Endothelial cell of umbilical vein (primary cell): ENCODE data around the gene JAKMIP3. TPM values are rescaled to one million over a fixed set of nuclear protein-coding genes. Genes with fewer than 3 reads are reported as not detected.

Experiments
- BruUV-seq: library from RNA; stranded (reverse); fragments of 400-500 nt; replicated peaks from 2 replicates; lab custom pipeline; 2021; lab: Mats Ljungman, UMichigan
- CTCF ChIA-PET: fragments of 300-600, 350-600 bp; sonication (Branson Sonifier 250); formaldehyde crosslinking; loops from one replicate; lab custom pipeline; 2021; ENCODE audit warnings: antibody characterized with exemption, inconsistent platforms; lab: Charles Lee
- POLR2A ChIA-PET: fragments of 300-600, 350-600 bp; sonication (Branson Sonifier 250); formaldehyde crosslinking; loops from one replicate; lab custom pipeline; 2021; ENCODE audit warnings: antibody characterized with exemption, inconsistent platforms; lab: Charles Lee
- DNase-seq: peaks from one replicate; pipeline ENCODE4 v3.0.0-alpha.2; 2011; ENCODE audit warnings: low read depth, low spot score
- FAIRE-seq: peaks from 2 replicates; lab custom pipeline; 2011; peaks lifted over from hg19 to GRCh38; lab: Jason Lieb, UNC
- H2AFZ ChIP-seq: 2 replicates; pipeline ENCODE4 v1.6.0; 2012; ENCODE audit warnings: low read depth, low read length, control low read depth, inconsistent platforms
- H3K27ac ChIP-seq: 2 replicates; pipeline ENCODE4 v1.5.1; 2011; ENCODE audit warnings: low read depth, mild to moderate bottlenecking, control low read depth, low read length, moderate library complexity; ENCODE audit not compliant: insufficient read depth
- H3K27me3 ChIP-seq, 2 experiments: 2 replicates each; pipeline versions ENCODE4 v1.6.0 to v1.6.1; 2011; ENCODE audit warnings: low read length in 2 of 2, mixed read lengths in 1 of 2; ENCODE audit not compliant: control insufficient read depth in 2 of 2, insufficient read depth in 2 of 2
- H3K36me3 ChIP-seq, 2 experiments: 2 replicates in 1 of 2; 3 replicates in 1 of 2; pipeline ENCODE4 v1.5.1; 2011; ENCODE audit warnings: low read length in 2 of 2, mild to moderate bottlenecking in 1 of 2, moderate library complexity in 1 of 2; ENCODE audit not compliant: control insufficient read depth in 2 of 2, insufficient read depth in 2 of 2; ENCODE audit errors: extremely low read depth in 1 of 2
- H3K4me1 ChIP-seq: 3 replicates; pipeline ENCODE4 v1.5.1; 2011; ENCODE audit warnings: mild to moderate bottlenecking, low read length; ENCODE audit not compliant: control insufficient read depth, insufficient read depth; ENCODE audit errors: extremely low read depth
- H3K4me2 ChIP-seq: 2 replicates; pipeline ENCODE4 v1.6.1; 2011; ENCODE audit warnings: low read length, control low read depth, mixed read lengths; ENCODE audit not compliant: insufficient read depth
- H3K4me3 ChIP-seq, 3 experiments: fragments of 200-600 bp in 1 of 3; sonication (generic), shearing (Covaris generic) in 1 of 3; replicated peaks in 1 of 3; 2 replicates each; pipeline ENCODE4 v1.5.1; 2011 to 2016; ENCODE audit warnings: control low read depth in 3 of 3, low read length in 3 of 3, mild to moderate bottlenecking in 2 of 3, inconsistent platforms in 1 of 3, low read depth in 1 of 3, moderate library complexity in 1 of 3; ENCODE audit not compliant: insufficient read depth in 1 of 3
- H3K79me2 ChIP-seq: 2 replicates; pipeline ENCODE4 v1.6.0; 2012; ENCODE audit warnings: low read length, inconsistent platforms; ENCODE audit not compliant: control insufficient read depth, insufficient read depth
- H3K9ac ChIP-seq: replicated peaks from 2 replicates; pipeline ENCODE3; 2011; ENCODE audit warnings: low read length, control low read depth; ENCODE audit not compliant: insufficient read depth; ENCODE audit errors: extremely low read depth
- H3K9me1 ChIP-seq: replicated peaks from 3 replicates; pipeline ENCODE4 v1.6.0; 2011; ENCODE audit warnings: mild to moderate bottlenecking, low read length; ENCODE audit not compliant: control insufficient read depth, insufficient read depth; ENCODE audit errors: extremely low read depth
- H3K9me3 ChIP-seq: replicated peaks from 2 replicates; pipeline ENCODE4 v1.5.1; 2012; ENCODE audit warnings: low read length, inconsistent platforms; ENCODE audit not compliant: control insufficient read depth, insufficient read depth
- H4K20me1 ChIP-seq: replicated peaks from 2 replicates; pipeline ENCODE3; 2011; ENCODE audit warnings: mild to moderate bottlenecking, low read length; ENCODE audit not compliant: control insufficient read depth, insufficient read depth; ENCODE audit errors: extremely low read depth
- EZH2 ChIP-seq: IDR thresholded peaks from 2 replicates; pipeline ENCODE4 v1.6.1; 2012; ENCODE audit warnings: borderline replicate concordance, low read depth, mild to moderate bottlenecking, moderate library complexity, low read length, inconsistent platforms; ENCODE audit not compliant: severe bottlenecking
- FOS ChIP-seq: IDR thresholded peaks from 2 replicates; pipeline ENCODE4 v1.6.1; 2011; ENCODE audit warnings: mild to moderate bottlenecking, low read length, moderate library complexity, borderline replicate concordance; ENCODE audit not compliant: insufficient read depth
- GATA2 ChIP-seq: IDR thresholded peaks from 2 replicates; pipeline ENCODE4 v1.7.0; 2011; ENCODE audit warnings: low read depth, mild to moderate bottlenecking, moderate library complexity, mixed read lengths, low read length; ENCODE audit not compliant: insufficient read length, insufficient read depth
- JUN ChIP-seq: IDR thresholded peaks from 2 replicates; pipeline ENCODE4 v1.6.1; 2011; ENCODE audit warnings: borderline replicate concordance, low read depth; ENCODE audit not compliant: insufficient read length, insufficient read depth
- MAX ChIP-seq: IDR thresholded peaks from 2 replicates; pipeline ENCODE4 v1.6.1; 2011; ENCODE audit not compliant: insufficient read depth, insufficient read length
- MYC ChIP-seq: IDR thresholded peaks from one replicate; pipeline ENCODE4 v1.6.1; 2011; ENCODE audit warnings: mild to moderate bottlenecking, low read depth, low read length
- POLR2A ChIP-seq: IDR thresholded peaks from 2 replicates; pipeline ENCODE4 v1.6.1; 2012; ENCODE audit warnings: low read depth, mild to moderate bottlenecking, control low read depth, low read length
- POLR2AphosphoS5 ChIP-seq: IDR thresholded peaks from 2 replicates; pipeline ENCODE4 v1.6.1; 2012; ENCODE audit warnings: low read depth, mild to moderate bottlenecking, control low read depth, low read length, moderate library complexity; ENCODE audit not compliant: insufficient read depth
- dilution Hi-C: fragments of 300-500 bp; cut with MboI; formaldehyde crosslinking; loops from one replicate; pipeline ENCODE4 v1.15.0; 2019; ENCODE audit warnings: low sequenced_read_pairs; ENCODE audit not compliant: extremely low pct_ligation_motif_present
- intact Hi-C: fragments of 100-400 bp; cut with micrococcal nuclease; formaldehyde crosslinking; loops from one replicate; pipeline ENCODE4 v1.10.0; 2022
- polyA plus RNA-seq, 4 experiments: library from polyadenylated mRNA; depleted of rRNA in 3 of 4; stranded (reverse) in 3 of 4; unstranded in 1 of 4; fragments of >200 nt; gene quantifications; 2 replicates each; pipeline versions ENCODE4 v1.2.1 to v1.2.3, GENCODE V29; 2011 to 2012; ENCODE audit warnings: missing spikeins in 1 of 4
- total RNA-seq: library from RNA; stranded (reverse); gene quantifications from 2 replicates; pipeline ENCODE4 v1.2.3, GENCODE V29; 2021
- TF ChIP-seq, protein P1 (sequence below), 2 donors: IDR thresholded peaks; 1 replicate in 1 of 2; 2 replicates in 1 of 2; pipeline ENCODE4 v1.5.1; 2011; ENCODE audit warnings: low read length in 2 of 2, mild to moderate bottlenecking in 2 of 2, moderate library complexity in 2 of 2, control low read depth in 1 of 2, inconsistent platforms in 1 of 2, low read depth in 1 of 2; ENCODE audit not compliant: insufficient read depth in 1 of 2; ENCODE audit errors: extremely low read depth in 1 of 2

Gene JAKMIP3
- total and polyA plus RNA-seq, 2 donors (not counting 3 experiments of a cell fraction or from before 2014, with no cell fraction given): 0.01 TPM; not detected in 1

- POLR2A ChIA-PET: no interaction called here
- Histone ChIP-seq H3K4me2 (no peak overlapping the region), H3K27ac (no peak overlapping the region), H3K36me3 (no peaks in the 10 kb centered on the region), H2AFZ (no peak overlapping the region), H3K79me2 (no peaks in the 10 kb centered on the region), H3K9me1 (no peaks in the 10 kb centered on the region), H3K9me3 (no peaks in the 10 kb centered on the region), H3K9ac (no peak overlapping the region), H3K4me1 (no peaks in the 10 kb centered on the region), H3K4me3 (no peak overlapping the region), H3K27me3 (no peaks in the 10 kb centered on the region), H4K20me1 (no peaks in the 10 kb centered on the region)
- dilution Hi-C loops: no loop called here
- DNase-seq (no peak), FAIRE-seq (no peak)
- no peak for TF ChIP-seq EZH2
- no peak for TF ChIP-seq MYC
- no peak for TF ChIP-seq JUN
- no peak for TF ChIP-seq POLR2A
- TF ChIP-seq POLR2AphosphoS5: no peak
- TF ChIP-seq, protein P1, sequence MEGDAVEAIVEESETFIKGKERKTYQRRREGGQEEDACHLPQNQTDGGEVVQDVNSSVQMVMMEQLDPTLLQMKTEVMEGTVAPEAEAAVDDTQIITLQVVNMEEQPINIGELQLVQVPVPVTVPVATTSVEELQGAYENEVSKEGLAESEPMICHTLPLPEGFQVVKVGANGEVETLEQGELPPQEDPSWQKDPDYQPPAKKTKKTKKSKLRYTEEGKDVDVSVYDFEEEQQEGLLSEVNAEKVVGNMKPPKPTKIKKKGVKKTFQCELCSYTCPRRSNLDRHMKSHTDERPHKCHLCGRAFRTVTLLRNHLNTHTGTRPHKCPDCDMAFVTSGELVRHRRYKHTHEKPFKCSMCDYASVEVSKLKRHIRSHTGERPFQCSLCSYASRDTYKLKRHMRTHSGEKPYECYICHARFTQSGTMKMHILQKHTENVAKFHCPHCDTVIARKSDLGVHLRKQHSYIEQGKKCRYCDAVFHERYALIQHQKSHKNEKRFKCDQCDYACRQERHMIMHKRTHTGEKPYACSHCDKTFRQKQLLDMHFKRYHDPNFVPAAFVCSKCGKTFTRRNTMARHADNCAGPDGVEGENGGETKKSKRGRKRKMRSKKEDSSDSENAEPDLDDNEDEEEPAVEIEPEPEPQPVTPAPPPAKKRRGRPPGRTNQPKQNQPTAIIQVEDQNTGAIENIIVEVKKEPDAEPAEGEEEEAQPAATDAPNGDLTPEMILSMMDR (IDR thresholded peaks at IDR 0.05; ENCODE audit: extremely low read depth in 1 of 2, insufficient read depth in 1 of 2, low read depth in 1 of 2, low read length in 2 of 2): no peak
- TF ChIP-seq GATA2: no peak
- no peak for TF ChIP-seq MAX
- TF ChIP-seq FOS: no peak
- CTCF ChIA-PET: no interaction called here
- no TSS peak for BruUV-seq
- intact Hi-C loops: no loop called here
These were observed 48.1 kb downstream of the JAKMIP3 start for GRCh38 chr10:132113766-132114365.
